Effector CD8-positive, alpha-beta T cell (primary cell): ENCODE data around the gene FBXO7.
"Not testable (repeated sequence)": the region's sequence is repeated elsewhere in the genome, so short reads cannot be mapped to it uniquely, and the experiment has no call there.

Experiments
- DNase-seq: peaks from one replicate; lab custom pipeline; 2025; lab: John Stamatoyannopoulos, UW
- total RNA-seq, 4 experiments: gene quantifications; one replicate each; lab custom pipeline; 2026; lab: John Stamatoyannopoulos, UW

FBXO7 gene
- 175 to 185 (median 182) reads per million in 4 experiments for total RNA-seq

DNA sequence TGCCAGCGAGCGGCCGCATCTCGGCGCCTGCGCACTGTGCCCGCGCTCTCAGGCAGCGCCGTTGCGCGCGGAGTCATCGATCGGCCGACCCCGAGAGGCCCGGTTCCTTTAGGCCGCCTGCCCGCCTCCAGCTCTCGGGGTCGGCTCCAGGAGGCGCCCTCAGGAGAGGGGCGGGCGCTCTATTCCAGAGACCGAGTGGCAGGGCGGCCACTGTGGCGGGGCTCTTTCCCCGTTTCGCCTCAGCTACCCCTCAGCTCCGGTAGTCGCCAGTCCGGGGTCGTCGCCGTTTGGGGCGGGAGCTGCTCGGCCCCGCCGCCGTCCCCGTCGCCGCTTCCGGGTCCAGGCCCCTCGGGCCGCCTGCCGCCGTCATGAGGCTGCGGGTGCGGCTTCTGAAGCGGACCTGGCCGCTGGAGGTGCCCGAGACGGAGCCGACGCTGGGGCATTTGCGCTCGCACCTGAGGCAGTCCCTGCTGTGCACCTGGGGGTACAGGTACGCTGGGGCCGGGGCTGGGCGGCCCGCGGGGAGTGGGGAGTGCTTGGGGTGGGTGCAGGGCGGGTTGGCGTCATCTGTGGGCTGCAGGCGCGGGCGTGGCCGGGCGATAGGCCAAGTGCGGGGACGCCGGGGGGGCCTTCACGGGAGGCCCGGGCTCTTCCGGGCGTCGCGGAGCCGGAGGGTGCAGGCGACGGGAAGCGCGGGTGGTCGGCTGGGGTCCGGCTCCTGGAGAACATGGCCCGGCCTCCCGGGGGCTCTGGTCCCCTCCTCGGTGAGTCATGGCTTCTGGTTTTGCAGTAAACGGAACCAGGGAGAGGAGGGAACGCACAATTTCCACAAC lies at the start of gene FBXO7:
FBXO7 (plus strand) TSS at position 177 of the 833 bp plus-strand sequence; CDS start at position 369, 192 bp downstream.
- DNase-seq = peak; percentile 77

- DNase-seq = no peak
These were observed 47.7 kb upstream of the FBXO7 start for GRCh38 chr22:32426881-32427280.

- DNase-seq = no peak
These were observed 44.3 kb upstream of the FBXO7 start for GRCh38 chr22:32430352-32430751.

GRCh38 chr22:32444068-32444467 lies 30.5 kb upstream of the FBXO7 start:
- DNase-seq = no peak

DNA sequence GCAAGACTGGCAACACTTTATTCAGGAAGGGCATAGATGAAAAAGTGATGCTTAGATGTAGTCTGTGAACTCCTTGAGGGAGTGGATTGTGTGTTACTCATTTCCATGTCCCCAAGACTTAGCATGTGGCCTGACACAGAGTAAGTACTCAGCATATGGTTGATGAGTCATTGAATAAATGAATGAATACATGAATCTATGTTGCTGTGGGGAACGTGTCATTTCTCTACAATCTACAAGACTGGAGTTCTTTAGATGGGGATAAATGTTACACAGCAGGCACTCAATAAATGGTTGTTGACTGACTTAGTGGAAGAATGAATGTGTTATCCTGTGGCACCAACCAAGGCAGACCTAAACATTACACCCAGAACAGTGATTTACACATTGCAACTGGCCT lies 28.3 kb upstream of the FBXO7 start:
- DNase-seq = no peak

GRCh38 chr22:32448980-32449379 lies 25.6 kb upstream of the FBXO7 start:
- no peak for DNase-seq

- DNase-seq = no peak
These were observed 17.6 kb upstream of the FBXO7 start for GRCh38 chr22:32457031-32457430.

- DNase-seq = no peak
These were observed 12.2 kb upstream of the FBXO7 start for GRCh38 chr22:32462452-32462851.

DNA sequence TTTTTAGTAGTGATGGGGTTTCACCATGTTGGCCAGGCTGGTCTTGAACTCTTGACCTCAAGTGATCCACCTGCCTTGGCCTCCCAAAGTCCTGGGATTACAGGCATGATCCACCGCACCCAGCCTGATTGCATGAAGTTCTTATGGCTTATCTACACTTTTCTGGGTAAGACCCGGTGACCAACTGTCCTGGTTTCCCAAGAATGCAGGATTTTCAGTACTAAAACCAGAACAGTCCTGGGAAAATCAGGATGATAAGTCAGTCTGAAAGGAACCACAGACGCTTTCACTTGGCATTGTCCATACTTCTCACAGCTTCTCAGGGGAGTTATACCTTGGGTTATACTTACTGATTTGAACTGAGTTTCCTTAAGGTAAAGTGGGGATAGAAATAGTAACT lies 8.9 kb upstream of the FBXO7 start:
- no peak for DNase-seq

DNA sequence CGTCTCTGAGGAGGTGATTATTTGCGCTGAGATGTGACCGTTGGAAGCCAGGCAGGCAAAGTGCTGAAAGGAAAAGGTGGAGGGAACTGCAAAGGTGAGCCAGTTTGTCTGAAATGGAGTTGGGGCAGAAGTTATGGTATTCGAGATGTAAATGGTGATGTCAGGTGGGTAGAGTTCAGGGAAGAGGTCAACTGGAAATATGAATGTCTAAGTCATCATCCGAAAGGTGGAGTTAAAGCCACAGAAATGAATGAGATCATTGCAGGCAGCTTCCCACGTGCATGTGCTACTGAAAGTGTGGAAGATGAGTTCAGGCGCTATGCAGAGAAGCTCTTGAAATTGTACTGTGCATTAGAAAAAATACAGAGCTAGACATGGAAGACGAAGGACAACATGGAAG lies 8.1 kb upstream of the FBXO7 start:
- DNase-seq = no peak

DNA sequence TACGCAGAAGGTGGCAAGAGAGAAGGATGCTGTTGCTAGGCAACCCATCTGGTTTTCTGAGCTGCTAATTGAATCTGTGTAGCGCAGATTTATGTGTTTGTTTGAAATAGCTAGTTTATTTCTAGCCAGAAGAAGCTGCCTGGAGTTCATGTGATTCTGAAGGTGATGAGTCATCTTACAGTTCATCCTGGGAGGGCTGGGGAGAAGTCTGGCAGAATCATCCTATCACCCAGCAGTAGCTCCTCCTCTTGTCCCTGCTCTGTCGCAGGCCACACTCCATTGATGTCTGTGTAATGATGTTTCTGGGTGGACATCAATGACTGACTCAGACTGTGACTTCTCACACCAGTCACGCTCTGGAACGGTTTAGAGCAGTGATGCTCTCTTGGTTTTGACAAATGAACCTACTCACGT lies 4.8 kb upstream of the FBXO7 start:
- DNase-seq = no peak

DNA sequence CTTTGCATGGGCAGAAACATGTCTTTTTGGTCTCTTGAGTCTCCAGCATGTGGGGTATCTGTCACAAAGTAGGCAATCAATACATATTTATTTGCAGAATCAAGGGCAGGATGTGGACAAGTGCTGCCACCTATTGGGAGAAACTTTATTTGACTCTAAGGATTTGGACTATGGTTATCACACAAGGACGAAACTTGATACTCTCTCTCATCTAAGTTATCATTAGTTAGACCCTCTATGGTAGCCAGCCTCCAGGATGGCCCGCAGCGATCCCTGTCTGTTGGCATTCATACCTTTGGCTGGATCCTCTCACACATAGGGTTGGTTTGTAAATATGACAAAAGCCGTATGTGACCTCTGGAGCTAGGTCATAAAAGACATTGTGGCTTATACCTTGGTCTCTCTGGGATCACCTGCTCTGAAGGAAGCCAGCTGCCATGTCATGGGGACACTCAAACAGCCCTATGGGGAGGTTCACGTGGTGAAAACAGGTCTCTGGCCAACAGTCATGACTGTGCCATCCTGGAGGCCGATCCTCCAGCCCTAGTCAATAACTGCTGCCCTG lies 1.1 kb upstream of the FBXO7 start:
- DNase-seq = no peak

DNA sequence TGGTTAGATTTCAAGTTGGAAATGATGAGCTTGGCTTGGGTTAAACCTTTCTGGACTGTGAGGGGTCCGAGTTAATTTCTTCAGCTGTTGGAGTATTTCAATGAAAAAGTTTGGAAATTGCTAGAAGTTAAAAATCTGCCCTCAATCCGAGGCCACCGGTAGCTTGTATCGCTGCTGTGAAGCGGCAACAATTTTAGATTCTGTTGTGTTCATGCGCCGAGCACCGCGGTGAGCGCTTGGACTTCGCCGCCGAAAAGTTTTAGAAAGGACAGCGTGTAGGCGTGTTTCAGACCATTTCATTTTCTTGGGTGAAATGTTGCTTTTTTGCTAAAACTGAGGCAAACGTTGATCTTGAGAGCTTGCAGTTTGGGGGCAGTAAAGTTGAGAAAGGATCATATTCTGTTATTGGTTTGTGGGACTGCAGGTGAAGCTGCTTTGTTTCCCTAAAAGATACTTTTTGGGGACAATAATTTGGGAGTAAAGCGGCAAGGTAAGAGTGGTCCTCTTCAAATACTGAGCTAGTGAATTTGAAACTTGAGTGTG lies 928 bp downstream of the FBXO7 start:
- DNase-seq = no peak

GRCh38 chr22:32476281-32477195 lies 1.9 kb downstream of the FBXO7 start:
- DNase-seq = no peak

DNA sequence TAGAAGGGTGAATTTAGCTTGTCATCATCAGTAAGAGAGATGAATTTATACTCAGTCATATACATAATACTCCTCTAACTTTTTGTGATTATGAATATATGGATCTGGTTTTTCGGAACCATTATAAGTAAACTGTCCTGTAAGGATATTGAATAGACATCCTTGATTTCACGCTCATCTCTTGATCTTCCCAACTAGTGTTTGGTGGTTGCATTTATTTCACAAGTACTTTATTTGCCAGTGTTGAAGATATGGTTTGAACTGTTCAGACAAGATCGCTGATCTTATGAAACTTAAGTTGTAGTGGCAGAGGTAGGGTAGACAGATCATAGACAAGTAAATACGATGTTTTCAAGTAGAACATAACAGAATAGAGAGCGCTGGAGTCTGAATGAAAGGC lies 3.0 kb downstream of the FBXO7 start:
- no peak for DNase-seq

DNA sequence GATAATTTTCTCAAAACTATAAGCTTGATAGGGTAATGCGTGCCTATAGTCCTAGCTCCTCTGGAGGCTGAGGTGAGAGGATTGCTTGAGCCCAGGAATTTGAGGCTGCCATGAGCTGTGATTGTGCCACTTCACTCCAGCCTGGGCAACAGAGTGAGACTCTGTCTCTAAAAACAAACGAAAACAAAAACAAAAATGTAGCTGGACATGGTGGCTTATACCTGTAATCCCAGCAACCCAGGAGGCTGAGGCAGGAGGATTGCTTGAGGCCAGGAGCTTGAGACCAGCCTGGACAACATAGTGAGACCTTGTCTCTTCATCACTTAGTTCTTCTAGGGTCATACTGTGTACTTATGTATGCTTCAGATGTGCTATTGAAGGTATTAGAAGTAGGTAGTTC lies 3.9 kb downstream of the FBXO7 start:
- not testable (repeated sequence) for DNase-seq

- no peak for DNase-seq
These were observed 4.4 kb downstream of the FBXO7 start for GRCh38 chr22:32478994-32479393.

DNA sequence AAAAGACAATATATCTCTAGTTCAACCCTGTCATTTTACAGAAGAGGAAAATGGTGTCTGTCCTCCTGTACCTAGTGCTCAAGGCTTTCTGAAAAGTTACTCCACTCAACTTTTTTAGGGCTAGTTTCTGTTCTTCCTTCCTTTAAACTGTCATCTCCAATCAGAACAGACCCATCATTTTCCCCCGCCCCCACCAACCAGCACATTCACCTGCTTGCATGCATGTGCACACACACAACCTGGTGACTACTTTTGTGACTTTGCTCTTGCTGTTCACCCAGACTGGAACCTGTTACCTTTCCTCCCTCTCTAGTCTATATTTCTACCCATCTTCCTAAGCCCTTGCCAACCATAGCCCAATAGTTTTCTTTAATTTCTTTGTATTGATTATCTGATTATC lies 5.6 kb downstream of the FBXO7 start:
- DNase-seq = no peak

DNA sequence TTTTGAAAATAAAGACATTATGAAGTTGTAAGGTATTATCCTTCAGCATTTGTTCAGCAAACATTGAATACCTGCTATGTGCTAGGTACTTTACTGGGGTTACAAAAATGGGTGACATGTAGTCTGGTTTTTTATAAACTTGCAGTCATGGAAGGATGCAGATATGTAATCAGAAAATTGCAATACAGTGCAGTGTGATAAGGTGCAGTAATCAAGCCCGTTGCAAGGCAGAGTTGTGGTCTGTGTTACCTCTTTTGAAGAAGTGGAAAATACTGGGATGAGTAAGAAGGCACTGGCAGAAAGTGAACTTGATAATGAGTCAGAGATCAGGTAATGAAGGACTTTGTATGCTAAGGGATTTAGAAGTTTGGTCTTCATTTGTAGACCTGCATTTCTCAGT lies 8.1 kb downstream of the FBXO7 start:
- no peak for DNase-seq

DNA sequence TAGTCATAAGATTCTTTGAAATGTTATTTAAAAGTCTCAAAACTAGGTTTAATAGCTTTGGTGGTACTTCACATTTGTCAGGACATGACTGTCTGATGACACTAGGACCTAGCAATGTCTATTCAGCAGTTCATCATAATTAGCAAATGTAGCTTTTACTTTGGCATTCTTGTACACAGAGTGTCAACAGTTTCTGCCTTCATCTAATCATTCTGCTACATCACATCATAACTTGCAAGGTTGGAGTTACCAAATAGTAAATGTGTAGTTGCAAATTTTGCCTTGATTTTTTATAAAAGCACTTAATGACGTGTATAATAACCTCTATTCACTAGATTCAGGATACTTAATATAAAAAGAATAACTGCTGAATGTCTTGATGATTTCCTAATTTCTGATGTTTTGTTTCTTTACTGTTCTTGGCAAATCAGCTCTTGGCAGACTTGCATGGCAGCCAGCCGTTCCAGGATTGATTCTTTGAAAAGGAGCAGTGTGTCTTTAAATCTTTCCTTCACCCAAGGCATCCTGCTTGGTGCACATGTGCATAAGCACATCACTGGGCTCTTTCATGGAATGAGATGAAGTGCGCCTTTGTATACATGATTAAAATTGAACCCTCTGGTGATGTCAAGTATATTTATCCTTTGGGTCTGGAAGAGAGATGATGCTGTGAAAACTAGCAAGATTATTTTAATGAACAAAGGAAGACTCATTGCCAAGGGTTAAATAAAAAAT lies 12.2 kb downstream of the FBXO7 start:
- no peak for DNase-seq

DNA sequence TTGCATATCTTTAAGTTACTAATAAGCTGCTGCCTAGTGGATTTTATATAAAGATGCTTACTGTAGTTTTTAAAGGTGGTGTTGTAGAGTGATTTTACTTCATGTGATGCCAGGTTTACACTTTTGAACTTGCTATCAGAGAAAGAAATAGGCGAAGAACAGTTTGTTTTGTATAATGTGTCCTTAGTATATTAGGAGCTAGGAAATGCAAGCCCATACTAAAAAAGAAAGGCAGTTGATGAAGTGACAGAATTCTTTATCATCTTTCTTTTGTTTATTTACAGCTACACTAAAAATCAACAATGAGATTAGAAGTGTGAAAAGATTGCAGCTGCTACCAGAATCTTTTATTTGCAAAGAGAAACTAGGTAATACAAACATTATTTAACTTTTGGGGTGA lies 12.8 kb downstream of the FBXO7 start:
- DNase-seq = no peak

GRCh38 chr22:32489377-32489776 lies 14.8 kb downstream of the FBXO7 start:
- DNase-seq = no peak
